A204.1 (cell line): ENCODE measurements around the gene FGF18.
"Not testable (repeated sequence)": the region's sequence is repeated elsewhere in the genome, so short reads cannot be mapped to it uniquely, and the experiment has no call there.

Experiments
- FAIRE-seq: peaks from 2 replicates; lab custom pipeline; 2012; peaks lifted over from hg19 to GRCh38; lab: Jason Lieb, UNC

The FGF18 gene, protein sequence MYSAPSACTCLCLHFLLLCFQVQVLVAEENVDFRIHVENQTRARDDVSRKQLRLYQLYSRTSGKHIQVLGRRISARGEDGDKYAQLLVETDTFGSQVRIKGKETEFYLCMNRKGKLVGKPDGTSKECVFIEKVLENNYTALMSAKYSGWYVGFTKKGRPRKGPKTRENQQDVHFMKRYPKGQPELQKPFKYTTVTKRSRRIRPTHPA

DNA sequence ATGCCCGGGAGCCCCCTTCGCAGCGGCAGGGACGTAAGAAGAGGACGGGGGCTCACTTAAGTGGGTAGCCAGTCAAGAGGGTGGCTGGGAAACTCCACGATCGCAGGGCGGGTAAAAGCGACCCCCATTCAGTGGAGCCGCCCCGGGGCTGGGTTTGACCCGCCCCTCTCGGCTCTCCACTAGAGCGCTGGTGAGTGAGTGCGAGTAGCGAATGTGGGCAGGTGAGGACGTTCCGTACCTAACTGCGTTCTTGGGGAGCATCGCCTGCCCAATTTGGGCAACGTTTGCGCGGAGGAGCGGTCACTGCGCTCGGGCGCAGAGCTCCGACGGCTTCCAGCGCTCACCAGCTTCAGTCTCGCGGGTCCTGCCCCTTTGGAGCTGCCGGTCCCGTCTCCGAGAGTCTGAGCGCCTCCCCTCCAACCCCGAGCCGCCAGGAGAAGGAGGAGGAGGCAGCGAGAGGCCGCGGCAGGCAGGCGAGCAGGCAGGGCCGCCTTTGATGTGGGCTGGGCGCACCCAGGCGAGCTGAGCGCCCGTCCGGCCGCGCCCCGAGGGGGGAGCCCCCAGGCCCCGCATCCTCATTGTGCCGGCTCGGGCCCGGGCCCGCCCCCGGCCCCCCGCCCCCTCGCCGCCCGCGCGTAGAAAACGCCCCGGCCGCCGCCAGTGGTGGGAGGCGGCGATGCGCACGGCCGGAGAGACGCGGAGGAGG, at the start of gene FGF18:
FGF18 (plus strand) TSS at position 666 of the 706 bp plus-strand sequence. CDS start 553 bp downstream, outside the sequence.
- FAIRE-seq = no peak

DNA sequence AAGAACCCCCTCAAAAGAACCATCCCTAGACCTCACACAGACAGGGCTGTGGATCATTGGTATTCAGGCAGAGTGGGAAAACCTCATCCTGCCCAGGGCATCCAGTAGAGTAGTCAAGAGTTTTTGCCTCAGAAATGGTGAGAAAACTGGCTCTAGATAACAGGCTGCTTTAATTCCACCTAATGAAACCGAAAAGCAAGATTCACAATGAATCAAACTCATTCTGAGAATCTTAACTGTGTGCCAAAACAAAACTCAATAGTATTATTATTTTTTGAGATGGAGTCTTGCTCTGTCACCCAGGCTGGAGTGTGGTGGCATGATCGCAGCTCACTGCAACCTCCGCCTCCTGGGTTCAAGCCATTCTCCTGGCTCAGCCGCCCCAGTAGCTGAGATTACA, 49.5 kb upstream of the FGF18 start:
- FAIRE-seq = no peak

DNA sequence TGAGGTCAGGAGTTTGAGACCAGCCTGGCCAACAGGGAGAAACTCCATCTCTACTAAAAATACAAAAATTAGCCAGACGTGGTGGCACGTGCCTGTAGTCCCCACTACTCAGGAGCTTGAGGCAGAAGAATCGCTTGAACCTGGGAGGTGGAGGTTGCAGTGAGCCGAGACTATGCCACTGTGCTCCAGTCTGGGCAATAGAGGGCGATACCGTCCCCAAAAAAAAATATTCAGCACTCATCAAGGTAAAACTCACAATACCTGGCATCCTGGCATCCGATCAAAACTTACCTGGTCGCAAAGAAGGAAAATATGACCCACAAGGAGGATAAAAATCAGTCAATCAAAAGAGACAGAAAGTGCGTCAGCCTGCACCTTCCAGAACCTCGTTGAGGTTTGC, 48.6 kb upstream of the FGF18 start:
- not testable (repeated sequence) for FAIRE-seq

DNA sequence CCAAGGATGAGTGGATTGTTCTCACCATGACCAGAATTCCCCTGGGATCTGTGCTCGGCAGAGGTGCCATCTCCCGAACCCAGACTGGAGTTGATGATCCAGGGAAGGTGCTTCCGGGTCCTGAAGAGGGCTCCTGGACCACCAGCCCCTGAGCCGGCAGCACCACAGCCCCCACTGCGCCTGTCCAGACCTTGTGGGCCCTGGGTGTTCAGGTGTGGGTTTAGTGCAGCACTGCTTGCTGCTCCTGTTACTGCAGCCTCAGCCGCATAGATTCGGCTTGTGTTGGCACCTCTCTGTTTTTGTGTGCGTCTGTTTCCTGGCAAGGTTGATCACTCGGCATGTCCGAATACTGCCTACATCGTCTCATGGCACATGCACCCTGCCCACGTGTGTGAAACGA, 48.1 kb upstream of the FGF18 start:
- no peak for FAIRE-seq

DNA sequence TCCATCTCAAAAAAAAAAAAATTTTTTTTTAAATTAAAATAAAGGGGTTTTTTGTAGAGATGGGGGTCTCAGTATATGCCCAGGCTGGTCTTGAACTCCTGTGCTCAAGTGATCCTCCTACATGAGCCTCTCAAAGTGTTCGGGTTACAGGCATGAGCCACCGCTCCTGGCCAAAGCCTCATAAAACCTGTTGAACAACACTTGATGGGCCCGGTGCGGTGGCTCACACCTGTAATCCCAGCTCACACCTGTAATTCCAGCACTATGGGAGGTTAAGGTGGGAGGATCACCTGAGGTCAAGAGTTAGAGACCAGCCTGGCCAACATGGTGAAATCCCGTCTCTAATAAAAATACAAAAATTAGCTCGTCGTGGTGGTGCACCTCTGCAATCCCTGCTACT, 39.5 kb upstream of the FGF18 start:
- FAIRE-seq = no peak

DNA sequence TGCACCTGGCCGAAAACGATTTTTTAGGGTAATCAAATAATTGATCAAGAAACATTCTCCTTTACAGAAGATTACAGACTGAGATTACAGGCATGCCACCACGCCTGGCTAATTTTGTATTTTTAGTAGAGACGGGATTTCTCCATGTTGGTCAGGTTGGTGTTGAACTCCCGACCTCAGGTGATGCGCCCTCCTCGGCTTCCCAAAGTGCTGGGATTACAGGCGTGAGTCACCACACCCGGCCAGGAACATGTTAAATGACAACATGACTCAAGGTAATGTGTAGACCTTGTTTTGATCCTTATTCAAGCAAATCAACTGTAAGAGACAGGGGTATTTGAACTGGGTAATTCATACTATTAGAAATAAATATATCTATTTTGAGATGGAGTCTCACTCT, 35.0 kb upstream of the FGF18 start:
- not testable (repeated sequence) for FAIRE-seq

DNA sequence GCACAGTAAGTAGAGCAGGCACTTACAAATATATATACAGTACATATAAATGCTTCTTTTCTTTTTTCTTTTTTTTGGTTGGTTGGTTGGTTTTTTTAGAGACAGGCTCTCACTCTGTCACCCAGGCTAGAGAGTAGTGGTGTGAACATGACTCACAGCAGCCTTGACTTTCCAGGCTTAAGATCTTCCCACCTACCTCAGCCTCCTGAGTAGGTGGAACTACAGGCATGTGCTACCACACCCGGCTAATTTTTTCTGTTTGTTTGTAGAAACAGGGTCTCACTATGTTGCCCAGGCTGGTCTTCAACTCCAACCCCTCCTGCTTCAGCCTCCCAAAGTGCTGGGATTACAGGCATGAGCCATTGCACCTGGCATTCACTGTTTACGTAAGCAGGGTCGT, 34.4 kb upstream of the FGF18 start:
- FAIRE-seq = not testable (repeated sequence)

DNA sequence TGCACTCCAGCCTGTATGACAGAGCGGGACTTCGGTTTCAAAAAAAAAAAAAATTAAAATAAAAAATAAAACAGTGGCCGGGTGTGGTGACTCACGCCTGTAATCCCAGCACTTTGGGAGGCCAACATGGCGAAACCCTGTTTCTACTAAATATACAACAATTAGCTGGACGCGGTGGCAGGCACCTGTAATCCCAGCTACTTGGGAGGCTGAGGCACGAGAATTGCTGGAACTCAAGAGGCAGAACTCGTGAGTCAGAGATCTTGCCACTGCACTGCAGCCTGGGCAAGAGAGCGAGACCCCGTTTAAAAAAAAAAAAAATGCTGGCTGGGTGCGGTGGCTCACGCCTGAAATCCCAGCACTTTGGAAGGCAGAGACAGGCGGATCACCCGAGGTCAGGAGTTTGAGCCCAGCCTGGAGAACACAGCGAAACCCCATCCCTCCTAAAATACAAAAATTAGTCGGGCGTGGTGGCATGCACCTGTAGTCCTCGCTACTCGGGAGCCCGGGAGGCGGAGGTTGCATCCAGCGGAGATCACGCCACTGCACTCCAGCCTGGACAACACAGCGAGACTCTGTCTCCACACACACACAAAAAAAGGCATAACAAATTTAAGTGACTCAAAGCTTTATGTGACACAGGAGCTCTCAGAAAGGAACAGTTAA, 33.3 kb upstream of the FGF18 start:
- FAIRE-seq = no peak

DNA sequence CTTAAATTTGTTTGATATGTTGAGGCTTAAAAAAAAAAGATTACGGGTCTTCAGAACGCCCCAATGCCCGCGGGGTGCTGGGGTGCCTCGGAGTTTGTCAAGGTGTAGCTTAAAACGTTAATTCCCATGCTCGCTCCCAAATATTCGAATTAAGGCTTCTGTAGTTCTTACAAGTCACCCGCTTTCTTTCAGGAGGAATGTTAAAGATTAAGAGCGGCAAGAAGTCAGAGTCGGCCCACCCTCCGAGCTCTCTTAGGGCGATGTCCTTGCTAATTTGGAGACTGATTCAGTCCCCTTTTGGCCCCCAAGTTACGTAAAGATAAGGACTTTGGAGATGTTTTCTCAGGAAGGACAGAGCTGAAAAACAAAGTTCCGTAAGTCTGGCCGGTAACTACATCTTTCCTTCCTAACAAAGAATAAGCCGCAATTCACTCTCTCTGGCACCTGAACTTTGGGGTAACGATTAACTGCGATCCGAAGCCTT, 32.5 kb upstream of the FGF18 start:
- no peak for FAIRE-seq

DNA sequence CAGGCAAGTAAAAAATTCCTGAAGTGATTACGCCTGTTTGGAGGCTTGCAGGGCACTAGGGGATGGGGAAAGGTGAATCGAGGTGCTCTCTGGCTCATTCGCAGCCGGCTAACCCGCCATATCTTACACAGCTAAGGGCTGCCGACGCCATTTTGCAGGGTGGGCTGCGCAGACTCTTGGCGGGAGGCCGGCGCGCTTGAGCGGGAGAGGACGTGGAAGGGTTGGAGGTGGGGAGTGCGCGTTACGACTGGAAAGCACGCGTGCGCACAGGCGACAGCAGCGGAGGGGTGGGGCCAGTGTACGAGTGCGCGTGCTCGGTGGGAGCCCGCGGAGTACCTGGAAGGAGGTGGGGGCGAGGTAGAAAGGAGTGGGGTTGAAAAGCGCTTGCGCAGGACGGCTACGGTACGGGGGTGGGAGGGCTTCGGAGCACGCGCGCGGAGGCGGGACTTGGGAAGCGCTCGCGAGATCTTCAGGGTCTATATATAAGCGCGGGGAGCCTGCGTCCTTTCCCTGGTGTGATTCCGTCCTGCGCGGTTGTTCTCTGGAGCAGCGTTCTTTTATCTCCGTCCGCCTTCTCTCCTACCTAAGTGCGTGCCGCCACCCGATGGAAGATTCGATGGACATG, 32.0 kb upstream of the FGF18 start, which contains the start of gene NPM1:
NPM1 (plus strand) TSS at position 505 of the 625 bp plus-strand sequence; CDS start at position 605, 100 bp downstream.
- peak; percentile 92 for FAIRE-seq

DNA sequence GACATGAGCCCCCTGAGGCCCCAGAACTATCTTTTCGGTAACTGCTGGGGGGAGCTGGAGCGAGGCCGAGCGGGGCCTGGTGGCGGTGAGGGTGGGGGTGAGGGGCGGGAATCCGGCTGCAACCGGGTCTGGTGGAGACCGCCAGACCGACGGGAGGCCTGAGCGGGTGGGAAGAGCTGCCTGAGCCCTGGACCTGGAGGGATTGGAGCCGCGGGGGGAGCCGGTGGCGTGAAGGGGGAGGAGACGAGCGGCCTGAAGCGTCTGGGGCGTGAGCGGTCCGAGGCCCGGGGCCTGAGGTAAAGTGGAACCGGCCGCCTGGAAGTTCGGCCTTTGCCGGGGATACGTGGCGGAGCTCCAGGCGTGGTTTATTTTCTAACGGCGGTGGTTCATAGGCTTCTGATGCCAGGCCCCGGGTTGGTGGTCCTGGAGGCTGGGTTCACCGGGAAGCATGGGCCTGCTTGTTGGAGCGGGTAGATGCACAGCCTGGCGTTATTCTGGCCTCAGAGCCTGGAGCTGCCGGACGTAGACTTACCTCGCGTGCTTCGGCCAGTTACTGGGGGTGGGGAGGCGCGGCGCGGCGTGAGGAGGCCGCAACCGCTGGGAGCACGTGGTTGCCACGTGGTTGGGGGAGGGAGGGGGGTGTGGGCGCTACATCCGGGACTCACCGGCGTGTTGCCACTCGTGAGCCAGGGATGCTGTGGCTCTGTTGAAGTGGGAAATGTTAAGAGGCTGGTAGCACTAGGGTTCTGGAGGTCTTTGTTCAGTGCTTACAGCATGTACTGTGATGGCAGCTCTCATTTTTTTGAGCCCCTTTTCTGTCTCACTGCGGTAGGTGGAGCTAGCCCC, 31.3 kb upstream of the FGF18 start:
- FAIRE-seq = no peak

DNA sequence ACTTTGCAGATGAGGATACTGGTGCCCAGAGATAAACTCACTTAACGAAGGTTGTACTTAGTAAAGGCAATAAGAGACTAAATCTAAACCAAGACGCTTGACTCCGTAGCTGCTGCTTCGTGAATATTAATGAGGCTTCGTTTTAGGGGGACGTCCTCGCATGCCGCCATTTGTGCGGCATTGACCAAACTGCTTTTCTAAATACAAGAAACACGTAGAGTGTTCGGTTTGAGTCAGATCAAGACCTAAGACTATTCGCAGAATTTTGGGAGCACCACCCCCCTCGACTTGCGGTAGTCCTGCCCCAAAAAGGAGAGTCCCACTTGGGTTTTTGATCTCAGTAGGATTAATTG, 30.7 kb upstream of the FGF18 start:
- no peak for FAIRE-seq

DNA sequence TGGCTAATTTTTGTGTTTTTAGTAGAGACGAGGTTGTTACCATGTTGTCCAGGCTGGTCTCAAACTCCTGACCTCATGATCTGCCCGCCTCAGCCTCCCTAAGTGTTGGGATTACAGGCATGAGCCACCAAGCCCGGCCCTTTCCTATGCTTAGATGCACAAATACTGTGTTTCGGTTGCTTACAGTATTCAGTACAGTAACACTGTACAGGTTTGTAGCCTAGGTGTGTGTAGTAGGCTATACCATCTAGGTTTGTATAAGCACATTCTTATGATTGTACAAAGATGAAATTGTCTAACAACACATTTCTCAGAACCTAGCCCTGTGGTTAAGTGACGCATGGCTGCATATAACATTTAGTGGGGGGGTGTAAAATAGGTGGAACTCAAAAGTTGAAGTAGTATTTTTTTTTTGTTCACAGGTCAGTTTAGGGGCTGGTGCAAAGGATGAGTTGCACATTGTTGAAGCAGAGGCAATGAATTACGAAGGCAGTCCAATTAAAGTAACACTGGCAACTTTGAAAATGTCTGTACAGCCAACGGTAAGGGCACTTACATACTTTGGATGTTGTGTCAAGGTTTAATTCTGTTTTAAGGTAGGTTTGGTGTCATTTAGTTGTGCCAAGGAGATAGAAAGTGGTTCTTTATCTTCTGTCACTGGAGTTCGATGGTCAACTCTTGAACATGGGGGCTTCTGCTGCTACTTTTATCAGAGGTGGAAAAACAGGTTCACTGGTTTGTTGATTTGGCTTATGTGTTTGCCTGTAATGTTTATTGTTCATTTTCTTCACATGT, 28.4 kb upstream of the FGF18 start:
- no peak for FAIRE-seq

DNA sequence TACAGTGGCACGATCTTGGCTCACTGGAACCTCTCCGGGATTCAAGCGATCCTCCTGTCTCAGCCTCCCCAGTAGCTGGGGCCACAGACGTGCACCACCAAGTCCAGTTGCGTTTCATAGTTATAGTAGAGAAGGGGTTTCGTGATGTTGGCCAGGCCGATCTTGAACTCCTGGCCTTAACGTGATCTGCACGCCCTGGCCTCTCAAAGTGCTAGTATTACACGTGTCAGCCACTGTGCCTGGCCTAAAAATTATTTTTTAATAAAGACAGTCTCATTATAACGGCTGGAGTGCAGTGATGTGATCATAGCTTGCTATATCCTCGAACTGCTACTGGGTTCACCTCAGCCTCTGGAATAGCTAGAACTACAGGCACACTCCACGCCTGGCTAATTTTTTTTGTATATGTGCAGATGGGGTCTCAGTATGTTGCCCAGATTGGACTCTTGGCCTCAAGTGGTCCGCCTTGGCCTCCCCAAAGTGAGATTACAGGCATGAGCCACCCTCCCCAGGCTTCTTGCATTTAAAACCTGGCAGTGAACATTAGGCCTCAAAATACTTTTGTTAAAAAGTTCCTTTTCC, 27.4 kb upstream of the FGF18 start:
- FAIRE-seq = no peak

DNA sequence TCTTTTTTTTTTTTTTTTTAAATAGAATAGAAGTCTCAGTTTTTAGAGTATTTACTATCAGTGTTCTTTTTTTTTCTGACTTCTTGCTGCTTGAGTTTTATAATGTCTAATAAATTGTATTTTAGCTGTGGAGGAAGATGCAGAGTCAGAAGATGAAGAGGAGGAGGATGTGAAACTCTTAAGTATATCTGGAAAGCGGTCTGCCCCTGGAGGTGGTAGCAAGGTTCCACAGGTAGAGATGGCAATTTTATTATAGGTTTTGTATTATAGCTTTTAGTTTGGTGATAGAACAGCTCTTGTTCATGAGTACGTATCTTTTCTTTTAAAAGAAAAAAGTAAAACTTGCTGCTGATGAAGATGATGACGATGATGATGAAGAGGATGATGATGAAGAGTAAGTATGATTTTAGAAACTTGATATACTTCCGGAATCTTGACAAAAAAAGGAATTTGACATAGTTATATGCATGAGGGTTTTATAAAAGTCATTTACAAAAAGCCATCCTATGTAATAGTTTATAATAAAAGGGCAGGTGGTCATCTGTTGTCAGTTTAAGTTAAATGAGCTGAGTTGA, 26.8 kb upstream of the FGF18 start:
- FAIRE-seq = no peak

DNA sequence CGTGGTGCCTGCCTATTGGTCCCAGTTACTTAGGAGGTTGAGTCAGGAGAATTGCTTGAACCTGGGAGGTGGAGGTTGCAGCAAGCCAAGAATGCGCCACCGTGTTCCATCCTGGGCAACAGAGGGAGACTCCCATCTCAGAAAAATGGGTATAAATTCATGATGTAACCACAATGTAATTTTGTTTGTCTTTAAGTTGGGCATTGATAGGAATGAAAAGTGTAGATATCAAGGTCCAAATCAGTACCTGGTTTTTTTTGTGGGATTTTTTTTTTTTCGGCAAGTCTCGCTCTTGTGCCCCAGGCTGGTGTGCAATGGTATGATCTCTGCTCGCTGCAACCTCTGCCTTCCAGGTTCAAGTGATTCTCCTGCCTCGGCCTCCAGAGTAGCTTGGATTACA, 24.4 kb upstream of the FGF18 start:
- FAIRE-seq = no peak

DNA sequence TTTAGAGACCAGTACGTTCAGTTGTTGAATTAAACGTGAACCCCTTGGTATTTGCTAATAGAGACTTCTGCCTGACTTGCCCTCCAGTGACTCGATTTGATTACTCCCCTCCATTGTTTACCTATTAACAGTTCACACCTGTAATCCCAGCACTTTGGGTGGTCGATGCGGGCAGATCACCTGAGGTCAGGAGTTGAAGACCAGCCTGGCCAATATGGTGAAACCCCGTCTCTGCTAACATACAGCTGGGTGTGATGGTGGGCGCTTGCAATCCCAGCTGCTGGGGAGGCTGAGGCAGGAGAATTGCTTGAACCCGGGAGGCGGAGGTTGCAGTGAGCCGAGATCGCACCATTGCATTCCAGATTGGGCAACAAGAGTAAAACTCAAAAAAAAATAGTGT, 22.9 kb upstream of the FGF18 start:
- FAIRE-seq = not testable (repeated sequence)

DNA sequence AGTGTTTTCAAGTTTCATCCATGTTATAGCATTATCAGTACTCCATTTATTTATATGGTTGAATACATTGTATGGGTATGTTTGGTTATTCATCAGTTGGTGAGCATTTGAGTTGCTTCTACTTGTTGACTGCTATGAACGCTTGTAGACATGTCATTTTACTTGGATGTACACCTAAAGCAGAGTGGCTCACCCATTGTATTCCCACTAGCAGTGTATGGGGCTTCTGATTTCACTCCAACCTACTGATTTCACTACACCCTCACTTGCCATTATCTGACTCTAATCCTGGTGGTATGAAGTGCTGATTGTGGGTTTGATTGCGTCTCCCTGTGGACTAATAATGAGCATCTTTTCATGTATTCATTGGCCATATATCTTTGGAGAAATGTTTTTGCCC, 22.3 kb upstream of the FGF18 start:
- FAIRE-seq = no peak

DNA sequence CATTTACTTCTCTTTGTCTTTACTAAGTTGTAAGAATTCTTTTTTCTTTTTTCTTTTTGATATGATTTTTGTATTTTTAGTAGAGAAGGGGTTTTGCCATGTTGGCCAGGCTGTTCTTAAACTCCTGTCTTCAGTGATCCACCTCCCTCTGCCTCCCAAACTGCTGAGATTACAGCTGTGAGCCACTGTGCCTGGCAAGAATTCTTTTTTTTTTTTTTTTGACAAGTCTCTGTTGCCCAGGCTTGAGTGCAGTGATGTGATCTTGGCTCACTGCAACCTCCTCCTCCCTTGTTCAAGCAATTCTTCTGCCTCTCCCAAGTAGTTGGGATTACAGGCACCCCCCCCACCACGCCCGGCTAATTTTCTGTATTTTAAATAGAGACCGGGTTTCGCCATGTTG, 21.8 kb upstream of the FGF18 start:
- FAIRE-seq = no peak

DNA sequence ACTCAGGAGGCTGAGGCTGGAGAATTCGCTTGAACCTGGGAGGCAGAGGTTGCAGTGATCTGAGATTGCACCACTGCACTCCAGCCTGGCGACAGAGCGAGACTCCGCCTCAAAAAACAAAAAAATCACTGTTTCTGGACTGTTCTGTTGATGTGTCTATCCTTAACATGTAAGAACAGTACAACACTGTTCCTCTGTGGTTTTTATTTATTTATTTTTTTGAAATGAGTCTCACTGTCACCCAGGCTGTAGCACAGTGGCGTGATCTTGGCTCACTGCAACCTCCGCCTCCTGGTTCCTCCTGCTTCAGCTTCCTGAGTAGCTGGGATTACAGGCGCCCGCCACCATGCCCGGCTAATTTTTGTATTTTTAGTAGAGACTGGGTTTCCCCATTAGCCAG, 20.8 kb upstream of the FGF18 start:
- FAIRE-seq = not testable (repeated sequence)
